B cell (primary cell): ENCODE measurements around the gene XPNPEP2.

Experiments used
- EZH2 ChIP-seq: IDR thresholded peaks from 2 replicates; pipeline ENCODE4 v1.6.1; 2012; ENCODE audit warnings: borderline replicate concordance, low read depth, mild to moderate bottlenecking, moderate library complexity, low read length; ENCODE audit not compliant: insufficient read depth, poor library complexity, severe bottlenecking
- TF ChIP-seq, protein P1 (sequence below): fragments of 200-600 bp; IDR thresholded peaks from one replicate; pipeline ENCODE4 v1.8.0; 2022; ENCODE audit warnings: antibody characterized with exemption, mild to moderate bottlenecking

DNA sequence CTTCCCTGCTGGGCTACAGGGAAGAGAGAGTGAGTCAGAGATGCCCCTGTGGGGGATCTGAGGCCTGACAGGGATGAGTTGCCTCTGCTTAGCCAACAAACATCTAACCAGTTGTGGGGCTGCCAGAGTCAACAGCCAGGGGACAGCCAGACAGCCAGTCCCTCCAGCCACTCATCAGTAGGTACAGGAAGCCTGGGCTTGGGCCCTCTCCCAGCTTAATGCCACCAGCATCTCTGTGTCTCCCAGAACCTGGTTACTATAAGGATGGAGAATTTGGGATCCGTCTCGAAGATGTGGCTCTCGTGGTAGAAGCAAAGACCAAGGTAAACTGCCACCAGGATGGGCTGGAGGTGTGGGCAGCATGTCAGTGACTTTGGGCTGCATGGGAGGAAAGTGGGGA, 23.7 kb downstream of the XPNPEP2 start:
- TF ChIP-seq, protein P1, sequence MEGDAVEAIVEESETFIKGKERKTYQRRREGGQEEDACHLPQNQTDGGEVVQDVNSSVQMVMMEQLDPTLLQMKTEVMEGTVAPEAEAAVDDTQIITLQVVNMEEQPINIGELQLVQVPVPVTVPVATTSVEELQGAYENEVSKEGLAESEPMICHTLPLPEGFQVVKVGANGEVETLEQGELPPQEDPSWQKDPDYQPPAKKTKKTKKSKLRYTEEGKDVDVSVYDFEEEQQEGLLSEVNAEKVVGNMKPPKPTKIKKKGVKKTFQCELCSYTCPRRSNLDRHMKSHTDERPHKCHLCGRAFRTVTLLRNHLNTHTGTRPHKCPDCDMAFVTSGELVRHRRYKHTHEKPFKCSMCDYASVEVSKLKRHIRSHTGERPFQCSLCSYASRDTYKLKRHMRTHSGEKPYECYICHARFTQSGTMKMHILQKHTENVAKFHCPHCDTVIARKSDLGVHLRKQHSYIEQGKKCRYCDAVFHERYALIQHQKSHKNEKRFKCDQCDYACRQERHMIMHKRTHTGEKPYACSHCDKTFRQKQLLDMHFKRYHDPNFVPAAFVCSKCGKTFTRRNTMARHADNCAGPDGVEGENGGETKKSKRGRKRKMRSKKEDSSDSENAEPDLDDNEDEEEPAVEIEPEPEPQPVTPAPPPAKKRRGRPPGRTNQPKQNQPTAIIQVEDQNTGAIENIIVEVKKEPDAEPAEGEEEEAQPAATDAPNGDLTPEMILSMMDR, result no peak
- TF ChIP-seq EZH2, result no peak
